ENCODE measurements around the gene TGFBR3.

The TGFBR3 gene

DNA sequence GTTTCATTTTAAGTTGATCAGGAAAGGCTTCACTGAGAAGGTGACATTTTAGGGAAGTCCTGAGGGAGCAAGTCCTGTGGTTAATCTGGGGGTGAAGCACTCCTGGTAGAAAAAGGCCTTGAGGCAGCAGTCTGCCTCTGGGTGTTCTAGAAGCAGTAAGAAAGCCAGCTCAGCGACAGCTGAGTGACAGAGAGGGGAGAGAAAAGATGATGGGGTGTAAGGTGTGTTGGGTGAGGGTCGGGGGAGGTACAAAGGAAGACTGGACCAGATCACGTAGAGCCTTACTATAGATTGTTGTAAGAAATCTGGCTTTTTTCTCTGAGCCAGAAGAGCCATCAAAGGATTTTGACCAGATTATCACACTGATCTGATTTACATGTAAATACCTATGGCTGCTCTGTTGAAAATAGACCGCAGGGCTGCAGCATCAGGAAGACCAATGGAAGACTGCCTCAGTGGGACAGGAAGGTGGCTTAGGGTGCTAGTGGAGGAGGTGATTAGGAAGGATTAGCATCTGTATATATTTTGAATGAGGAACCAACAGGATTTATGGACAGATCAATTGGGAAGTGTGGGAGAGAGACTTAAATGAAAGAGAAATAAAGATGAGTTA lies 254.1 kb downstream of the TGFBR3 start:
- no peak overlapping the region for H3K4me3 ChIP-seq (ENCODE audit: low read depth, low read length)
- DNase-seq (ENCODE audit: low read depth): no peak
- TF ChIP-seq, protein P1, sequence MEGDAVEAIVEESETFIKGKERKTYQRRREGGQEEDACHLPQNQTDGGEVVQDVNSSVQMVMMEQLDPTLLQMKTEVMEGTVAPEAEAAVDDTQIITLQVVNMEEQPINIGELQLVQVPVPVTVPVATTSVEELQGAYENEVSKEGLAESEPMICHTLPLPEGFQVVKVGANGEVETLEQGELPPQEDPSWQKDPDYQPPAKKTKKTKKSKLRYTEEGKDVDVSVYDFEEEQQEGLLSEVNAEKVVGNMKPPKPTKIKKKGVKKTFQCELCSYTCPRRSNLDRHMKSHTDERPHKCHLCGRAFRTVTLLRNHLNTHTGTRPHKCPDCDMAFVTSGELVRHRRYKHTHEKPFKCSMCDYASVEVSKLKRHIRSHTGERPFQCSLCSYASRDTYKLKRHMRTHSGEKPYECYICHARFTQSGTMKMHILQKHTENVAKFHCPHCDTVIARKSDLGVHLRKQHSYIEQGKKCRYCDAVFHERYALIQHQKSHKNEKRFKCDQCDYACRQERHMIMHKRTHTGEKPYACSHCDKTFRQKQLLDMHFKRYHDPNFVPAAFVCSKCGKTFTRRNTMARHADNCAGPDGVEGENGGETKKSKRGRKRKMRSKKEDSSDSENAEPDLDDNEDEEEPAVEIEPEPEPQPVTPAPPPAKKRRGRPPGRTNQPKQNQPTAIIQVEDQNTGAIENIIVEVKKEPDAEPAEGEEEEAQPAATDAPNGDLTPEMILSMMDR (IDR thresholded peaks at IDR 0.05; ENCODE audit: control insufficient read depth, extremely low read depth, insufficient read depth): no peak

DNA sequence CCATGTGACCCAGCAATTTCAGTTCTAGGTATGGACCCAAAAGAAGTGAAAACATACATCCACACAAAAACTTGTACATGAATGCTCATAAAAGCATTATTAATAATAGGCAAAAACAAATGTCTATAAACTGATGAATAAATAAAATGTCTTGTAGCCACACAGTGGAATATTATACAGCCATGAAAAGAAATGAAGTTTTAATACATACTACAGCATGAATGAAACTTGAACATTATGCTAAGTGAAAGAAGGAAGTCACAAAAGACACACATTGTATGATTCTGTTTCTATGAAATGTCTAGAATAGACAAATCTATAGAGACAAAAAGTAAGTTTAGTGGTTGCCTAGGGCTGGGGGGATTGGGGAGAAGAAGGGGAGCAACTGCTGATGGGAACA lies 255.1 kb downstream of the TGFBR3 start:
- H3K4me3 ChIP-seq (ENCODE audit: low read depth, low read length): no peak overlapping the region
- no peak for DNase-seq (ENCODE audit: low read depth)
- TF ChIP-seq, protein P1 (IDR thresholded peaks at IDR 0.05; ENCODE audit: control insufficient read depth, extremely low read depth, insufficient read depth): no peak

All from LNCaP clone FGC (cell line).